Heart left ventricle (tissue), 13 donors: Measurements from ENCODE around the gene BEST4.

ENCODE experiments used
- CTCF ChIP-seq, 12 donors: fragments of 200-600 bp; sonication (generic) in 4 of 12; IDR thresholded peaks; one replicate each; pipeline versions ENCODE4 v1.5.0 to v1.8.0; 2018 to 2022; ENCODE audit warnings: antibody characterized with exemption in 12 of 12, mild to moderate bottlenecking in 5 of 12
- POLR2A ChIP-seq, 2 donors: fragments of 450-650 bp; IDR thresholded peaks; one replicate each; pipeline ENCODE4 v1.6.1; 2017; ENCODE audit warnings: antibody characterized with exemption in 2 of 2, mild to moderate bottlenecking in 2 of 2, moderate library complexity in 2 of 2
- donor health status: ischemic (EF 13 %, LVEDD 7.1; RV severe dilation, severe dysfunction).
- donor health status: DM: no; HTN: yes; CAD: no.
- donor health status: DM: no; HTN: no; CAD: no.
- donor health status: ischemic (EF 25% LVEDD 6.9; RV normal size, moderate dysfunction).
- donor health status: ischemic (EF 25% LVEDD 5.7; RV mildly dilated, moderate dysfunction).
- donor health status: ischemic (EF 35%, LVEDD 5.7; RV mildly dilated, moderate dysfunction).
- donor health status: nonischemic (EF 11% LVEDD 7.7; RV severe dilation, severe dysfunction).
- donor health status: DM: yes; HTN: yes; CAD: no.
- donor health status: PGD.
- donor health status: ischemic (EF 29% LVEDD 5.4; RV normal size, mild dysfunction).
- donor health status: nonischemic (EF 23%, LVEDD 6.1; RV moderate dilation, normal function).

- TF ChIP-seq CTCF (IDR thresholded peaks at IDR 0.05) (no peak), POLR2A (IDR thresholded peaks at IDR 0.05) (no peak)
These were observed 35.0 kb upstream of the BEST4 start for GRCh38 chr1:44822981-44823451.
